ENCODE results near the gene ARHGAP15.

The ARHGAP15 gene

DNA sequence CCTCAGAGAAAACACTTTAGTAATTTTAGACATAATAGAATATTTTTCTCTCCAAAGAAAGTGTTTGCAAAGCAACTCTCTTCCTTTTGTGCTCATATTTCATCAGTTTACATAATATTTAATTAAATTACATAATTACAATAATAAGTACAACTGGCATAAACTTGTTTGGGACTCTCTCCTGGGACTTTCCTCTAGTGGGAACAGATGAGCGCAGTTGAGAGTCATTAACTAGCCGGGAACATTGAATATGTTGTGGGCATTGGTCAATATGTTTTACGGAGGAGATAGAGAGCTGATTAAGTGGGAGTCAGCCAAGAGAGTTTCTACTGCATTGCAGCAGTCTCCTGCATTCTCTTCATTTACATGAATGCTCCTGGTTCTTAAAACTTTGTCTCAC lies 607.7 kb downstream of the ARHGAP15 start:
- DNase-seq = no peak

GRCh38 chr2:143740431-143740830 lies 611.2 kb downstream of the ARHGAP15 start:
- DNase-seq = no peak

DNA sequence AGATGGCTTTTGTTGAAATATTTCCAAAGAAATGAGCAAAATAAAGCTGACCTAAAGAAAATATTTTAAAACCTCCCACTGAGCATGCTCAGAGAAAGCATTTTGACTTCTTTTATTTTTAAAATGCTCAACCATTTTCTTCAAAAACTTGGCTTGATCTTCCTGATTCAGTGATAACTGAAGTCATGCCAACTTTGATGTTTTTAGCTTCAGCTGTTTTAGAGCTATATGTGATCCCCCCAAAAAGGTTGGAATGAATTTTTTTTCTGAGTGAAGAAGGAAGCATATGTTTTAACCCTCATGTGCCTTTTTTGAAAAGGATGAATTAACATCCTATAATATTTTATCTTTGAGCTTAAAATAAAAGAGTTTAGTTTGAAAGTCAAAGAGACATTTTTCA lies 612.0 kb downstream of the ARHGAP15 start:
- no peak for DNase-seq

DNA sequence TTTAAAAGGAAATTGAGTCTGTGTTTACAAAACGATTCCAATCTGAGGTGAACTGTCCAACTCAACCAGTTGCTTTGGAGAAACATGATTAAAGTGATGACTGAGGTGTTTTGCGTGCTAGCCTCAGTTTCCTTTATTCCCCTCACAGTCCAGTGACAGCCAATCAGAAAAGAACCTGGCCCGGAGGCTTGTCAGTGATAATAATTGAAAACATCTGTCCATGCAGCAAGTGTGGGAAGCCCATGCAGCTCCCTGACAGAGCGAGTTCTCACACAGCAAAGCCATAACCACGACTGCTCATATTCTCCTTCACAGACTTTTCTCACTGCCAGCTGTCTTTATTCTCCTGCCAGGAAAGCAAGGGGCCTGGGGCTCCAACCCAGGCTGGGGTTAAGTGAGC lies 613.4 kb downstream of the ARHGAP15 start:
- DNase-seq = no peak

DNA sequence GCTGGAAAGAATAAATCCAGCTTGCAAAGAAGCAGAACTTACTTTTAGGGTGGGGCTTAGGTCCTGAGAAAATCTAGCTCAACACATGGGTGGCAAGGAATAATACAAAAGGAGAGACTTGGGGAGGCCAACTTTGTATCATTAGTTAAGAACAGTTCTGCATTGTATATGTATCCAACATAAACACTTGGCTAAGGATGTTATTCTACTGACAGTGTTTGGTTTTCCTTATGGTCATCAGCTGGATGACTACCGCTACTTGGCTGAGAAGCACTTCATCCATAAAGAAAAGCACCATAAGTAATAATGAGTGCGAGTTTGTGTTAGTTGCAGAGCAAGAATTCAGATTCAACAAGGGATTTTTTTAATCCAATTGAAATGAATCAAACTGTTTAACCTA lies 614.9 kb downstream of the ARHGAP15 start:
- no peak for DNase-seq

GRCh38 chr2:143745060-143745459 lies 615.8 kb downstream of the ARHGAP15 start:
- no peak for DNase-seq

DNA sequence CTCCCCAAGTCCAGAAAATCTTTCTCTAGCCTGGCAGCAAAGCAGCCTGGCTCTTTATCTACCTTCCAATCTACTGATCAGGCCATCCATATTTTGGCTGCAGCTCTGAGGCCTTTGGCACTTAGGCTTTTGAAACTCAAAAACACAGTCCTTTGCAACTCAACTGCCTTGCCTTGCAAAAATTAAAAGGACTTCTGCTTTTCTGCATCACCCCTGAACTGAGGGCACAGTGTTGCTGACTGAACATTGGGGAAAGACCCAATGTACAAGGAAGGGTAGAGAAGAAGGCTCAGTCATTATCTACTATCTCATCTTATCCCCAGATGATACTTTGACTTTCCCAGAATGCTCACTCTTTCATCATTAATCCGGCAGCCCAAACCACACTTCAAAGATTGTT lies 625.5 kb downstream of the ARHGAP15 start:
- no peak for DNase-seq

DNA sequence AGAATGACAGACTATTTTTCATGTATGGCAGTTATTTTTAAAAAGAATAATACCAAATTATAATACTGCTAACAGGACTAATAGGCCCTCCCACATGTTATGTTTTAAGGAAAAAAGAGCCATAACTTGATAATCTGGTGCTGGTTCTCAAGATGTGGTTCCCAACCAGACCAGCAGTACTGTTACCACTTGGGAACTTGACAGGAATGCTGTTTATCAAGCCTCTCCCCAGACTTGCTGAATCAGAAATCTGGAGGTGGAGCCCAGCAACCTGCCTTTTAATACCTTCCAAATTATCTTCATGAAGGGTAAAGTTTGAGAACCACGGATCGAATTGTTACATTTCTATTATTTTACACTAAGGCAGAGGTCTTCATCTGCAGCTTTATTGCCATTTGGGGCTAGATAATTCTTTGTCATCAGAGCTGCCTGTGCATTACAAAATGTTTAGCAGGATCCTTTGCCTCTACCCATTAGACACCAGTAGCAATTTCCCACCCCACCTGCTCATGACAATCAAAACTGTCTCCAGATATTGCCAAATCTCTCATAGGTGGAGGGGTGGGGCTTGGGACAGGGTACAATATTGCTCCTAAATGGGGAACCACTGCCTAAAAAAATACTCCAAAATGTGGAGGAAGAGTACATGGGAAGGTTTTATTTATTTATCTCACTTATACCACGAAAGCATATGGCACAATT lies 629.6 kb downstream of the ARHGAP15 start:
- DNase-seq = no peak

DNA sequence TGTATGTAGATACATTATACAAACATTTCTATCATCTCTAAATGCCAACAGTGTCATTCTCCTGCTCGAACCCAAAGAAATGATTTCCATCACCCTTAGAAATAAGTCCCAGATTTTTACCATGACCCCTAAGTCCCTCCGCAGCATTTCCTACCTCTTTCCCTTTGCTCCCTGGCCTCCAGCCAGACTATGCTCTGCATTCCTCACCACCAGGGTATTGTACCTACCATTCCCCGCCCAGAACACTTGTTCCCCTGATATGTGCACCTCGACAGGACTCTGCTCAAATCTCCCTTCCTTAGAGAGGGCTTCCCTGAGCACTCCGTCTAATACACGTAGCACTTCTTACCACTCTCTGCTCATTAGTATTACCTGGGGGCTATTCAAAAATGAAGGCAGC lies 630.2 kb downstream of the ARHGAP15 start:
- DNase-seq = no peak

DNA sequence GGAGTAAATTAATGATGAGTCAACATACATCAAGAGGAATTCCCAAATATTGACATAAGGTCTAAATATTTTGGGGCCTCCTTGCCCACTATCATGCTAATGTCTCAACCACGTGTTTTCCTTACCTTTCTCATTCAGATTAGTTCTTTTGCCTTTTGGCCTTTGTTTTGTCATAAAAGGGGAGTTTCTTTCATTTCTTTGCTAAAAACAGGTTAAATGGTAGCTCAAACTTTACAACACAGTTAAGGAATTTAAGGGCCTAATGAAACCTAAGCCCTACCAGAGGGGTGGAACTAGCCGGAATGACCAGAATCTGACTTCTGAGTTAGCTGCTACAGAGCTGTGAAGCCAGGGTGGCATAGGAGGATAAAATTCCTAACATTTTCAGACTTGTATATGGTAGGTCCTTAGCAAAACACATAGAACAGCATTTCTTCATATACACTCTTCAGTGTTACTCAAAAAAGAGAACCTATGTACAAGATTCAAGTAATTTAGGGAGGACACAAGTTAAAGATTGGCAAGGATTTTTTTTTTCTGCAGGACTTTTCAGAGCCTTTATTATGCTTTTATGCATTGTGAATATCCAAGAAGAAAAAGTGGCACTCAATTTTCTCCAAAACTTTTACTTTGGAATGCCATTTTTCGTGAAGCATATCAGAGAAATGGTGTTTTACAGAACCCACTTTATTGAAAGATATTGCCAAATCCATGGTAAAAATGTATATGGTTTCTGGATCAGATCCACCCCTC lies 633.1 kb downstream of the ARHGAP15 start:
- DNase-seq = no peak

GRCh38 chr2:143764261-143764660 lies 635.0 kb downstream of the ARHGAP15 start:
- no peak for DNase-seq

- no peak for DNase-seq
Observed at GRCh38 chr2:143764706-143765105, 635.5 kb downstream of the ARHGAP15 start.

DNA sequence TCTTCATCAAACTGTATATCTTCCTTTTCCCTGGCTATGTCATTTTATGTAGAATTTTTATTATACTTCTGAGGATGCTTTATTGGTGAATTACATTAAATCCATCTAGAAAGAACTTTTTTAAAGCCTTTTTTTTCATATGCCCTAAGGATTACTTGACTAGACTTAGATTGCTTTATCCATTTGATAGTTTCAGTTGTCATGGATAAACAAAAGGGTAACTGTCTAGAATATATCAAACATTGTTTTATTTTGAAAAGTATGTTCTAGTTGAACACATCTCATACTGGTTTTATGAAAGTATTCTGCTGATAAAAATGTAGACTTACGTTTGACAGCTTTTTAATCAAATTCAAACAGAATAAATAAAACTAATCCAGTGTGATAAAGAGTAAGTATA lies 639.8 kb downstream of the ARHGAP15 start:
- no peak for DNase-seq

DNA sequence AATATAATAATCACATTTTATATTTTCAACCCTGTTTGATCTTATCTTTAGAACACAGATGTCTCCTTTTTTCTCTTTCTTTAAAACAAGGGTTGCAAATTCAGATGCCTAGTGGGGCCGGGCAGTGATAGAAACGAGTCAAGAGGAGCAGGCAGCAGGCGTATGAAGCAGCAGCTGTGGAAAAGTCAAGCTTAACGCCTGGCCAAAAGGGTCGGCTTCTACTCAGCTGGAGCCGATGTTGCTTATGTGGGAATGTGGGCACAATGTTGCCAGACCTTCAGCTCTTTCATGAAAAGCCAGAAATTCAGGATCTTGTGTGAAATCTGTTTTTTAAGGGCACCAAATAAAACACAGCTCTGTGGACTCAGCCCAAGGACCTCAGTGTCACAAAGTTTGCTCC lies 642.7 kb downstream of the ARHGAP15 start:
- no peak for DNase-seq

GRCh38 chr2:143776526-143777297 lies 647.5 kb downstream of the ARHGAP15 start:
- DNase-seq = no peak

DNA sequence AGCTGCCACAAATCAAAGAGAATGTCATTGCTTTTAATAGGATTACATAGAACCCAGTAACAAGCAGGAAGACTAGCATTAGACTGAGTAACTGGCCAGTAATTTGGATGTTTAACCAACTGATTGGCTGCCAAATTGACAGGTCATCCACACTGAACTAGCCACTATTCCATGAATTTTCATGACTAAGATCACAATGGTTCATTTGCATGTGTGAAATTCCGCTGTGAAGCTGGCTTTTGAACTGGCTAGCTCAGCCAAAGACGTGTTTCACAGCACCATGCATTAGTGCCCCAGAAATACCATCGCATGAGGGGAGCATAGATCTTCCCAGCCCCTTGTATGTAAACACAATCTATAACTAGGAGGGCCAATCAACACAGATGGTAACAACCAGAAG lies 649.8 kb downstream of the ARHGAP15 start:
- no peak for DNase-seq

DNA sequence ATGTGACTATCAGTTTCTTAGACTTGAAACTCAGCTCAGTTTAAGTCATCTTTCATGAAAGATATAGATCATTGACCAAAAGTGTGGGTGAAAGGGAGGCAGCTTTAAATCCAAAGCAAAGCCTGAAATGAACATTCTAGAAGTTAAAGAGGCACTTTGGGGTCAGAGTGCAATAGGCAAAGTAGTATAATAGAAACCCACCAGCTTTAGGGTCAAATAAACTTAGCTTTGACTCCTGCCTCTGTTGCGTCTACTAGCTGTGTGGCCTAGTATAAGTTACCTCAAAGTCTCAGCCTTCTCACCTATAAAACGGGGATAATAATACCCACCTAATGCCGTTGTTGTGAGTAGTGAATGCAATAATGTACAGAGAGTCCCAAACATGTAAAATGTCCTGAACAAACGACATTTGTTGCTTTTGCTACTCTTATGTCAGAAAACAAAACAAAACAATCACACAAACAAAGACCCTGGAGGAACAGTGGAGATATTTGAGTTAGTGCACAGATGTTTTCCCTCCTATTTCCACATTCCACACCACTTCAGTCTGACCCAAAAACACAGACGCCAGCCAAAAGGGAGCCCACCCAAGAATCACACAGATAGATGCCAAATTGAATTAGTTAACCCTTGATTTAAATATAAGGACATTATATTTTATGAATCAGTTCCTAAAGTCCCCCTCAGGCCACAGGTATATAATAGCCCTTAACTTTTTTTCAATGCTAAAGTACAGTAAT lies 657.0 kb downstream of the ARHGAP15 start:
- no peak for DNase-seq

DNA sequence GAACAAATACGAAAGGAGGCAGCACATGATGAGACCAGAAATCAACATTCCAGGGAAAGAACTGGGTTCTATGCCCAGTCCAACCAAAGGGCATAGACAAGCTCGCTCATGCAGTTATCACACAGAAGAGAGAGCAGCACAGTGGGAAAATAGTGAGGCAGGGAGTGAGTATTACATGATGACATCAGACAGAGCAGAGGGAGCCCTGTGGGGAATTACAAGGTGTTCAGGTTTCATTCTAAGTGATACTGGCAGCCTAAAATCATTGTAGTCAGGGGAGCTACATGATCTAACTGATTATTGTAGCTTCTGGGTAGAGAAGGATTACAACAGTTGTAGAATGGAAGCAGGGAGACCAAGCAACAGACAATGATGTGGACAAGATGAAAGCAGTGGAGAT lies 658.5 kb downstream of the ARHGAP15 start:
- DNase-seq = no peak

DNA sequence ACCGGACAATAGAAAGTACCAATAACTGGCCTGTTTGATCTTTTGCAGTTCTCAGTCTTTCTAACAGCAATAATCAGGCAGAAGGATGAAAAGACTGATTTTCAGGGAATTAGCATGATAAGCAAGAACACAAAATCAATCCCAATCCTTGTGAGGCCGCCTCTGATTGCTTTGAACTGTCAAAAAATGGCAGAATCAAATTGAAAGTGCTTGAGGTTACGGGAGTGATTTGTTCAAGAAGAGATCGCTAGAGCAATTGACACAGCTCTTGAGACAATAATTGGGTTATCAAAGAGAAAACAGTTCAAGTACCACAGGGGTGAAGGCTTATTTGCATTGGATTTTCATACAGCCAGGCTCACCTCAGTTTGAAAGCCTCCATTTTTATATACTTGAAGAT lies 663.4 kb downstream of the ARHGAP15 start:
- DNase-seq = no peak

DNA sequence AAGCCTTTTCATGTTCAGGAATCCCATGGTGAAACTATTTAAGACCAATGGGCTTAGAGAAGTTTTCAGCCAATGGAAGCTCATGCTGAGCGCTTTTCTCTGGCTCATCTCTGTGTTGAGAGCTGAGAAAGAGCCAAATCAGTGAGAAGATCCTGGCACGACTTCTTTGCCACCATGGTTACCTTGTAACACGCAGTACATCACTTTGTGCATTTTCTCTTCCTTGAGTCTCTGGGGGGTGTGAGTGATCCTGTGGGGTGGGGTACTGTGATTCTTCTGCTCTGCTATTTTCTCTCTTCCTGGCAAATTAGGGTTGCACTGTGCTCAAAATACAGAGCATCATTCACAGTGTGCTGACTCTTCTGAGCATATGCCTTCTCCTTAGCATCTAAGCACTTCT lies 664.2 kb downstream of the ARHGAP15 start:
- DNase-seq = no peak

- no peak for DNase-seq
Observed at GRCh38 chr2:143796051-143796450, 666.8 kb downstream of the ARHGAP15 start.

DNA sequence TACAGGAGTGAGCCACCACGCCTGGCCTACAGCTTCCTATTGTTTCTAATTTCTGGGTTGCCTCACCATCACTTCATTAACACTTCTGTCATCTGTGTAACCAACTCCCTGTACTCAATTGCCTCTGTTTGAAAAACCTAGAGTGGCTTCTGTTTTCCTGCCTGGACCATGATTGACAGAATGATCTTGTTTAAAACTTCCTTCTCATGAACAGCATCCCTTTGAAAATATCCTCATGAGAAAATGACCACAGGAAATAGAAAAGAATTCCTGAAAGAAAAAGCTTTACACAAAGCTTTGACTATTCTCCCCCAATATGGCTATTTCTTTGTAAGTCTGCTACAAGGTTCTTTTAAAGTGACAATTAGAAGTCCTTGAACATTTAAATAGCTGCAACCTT lies 672.3 kb downstream of the ARHGAP15 start:
- no peak for DNase-seq

GRCh38 chr2:143802242-143802641 lies 673.0 kb downstream of the ARHGAP15 start:
- DNase-seq = no peak
